GM12878 (cell line): ENCODE results near the gene ASCC3. TPM values are rescaled to one million over a fixed set of nuclear protein-coding genes. Genes with fewer than 3 reads are reported as not detected.

Experiments used
- ATAC-seq: fragments of 200-7000 bp; cut with Tn5 transposase; 3 replicates; pipeline ENCODE4 v1.9.1; 2020; ENCODE audit warnings: mild to moderate bottlenecking, moderate library complexity
- BruUV-seq: library from RNA; stranded (reverse); fragments of 400-500 nt; replicated peaks from 2 replicates; lab custom pipeline; 2021; lab: Mats Ljungman, UMichigan
- CTCF ChIA-PET: fragments of 300-600 bp; sonication (Branson Sonifier 250); formaldehyde crosslinking; extraction: SDS; loops from one replicate; lab custom pipeline; 2021; ENCODE audit warnings: inconsistent platforms; lab: Yijun Ruan, JAX
- POLR2A ChIA-PET: fragments of 350-600 bp; formaldehyde crosslinking; extraction: SDS; loops from one replicate; lab custom pipeline; 2021; ENCODE audit warnings: inconsistent platforms; lab: Charles Lee
- RAD21 ChIA-PET: fragments of 300-600 bp; sonication (Branson Sonifier 250); formaldehyde crosslinking; loops from one replicate; lab custom pipeline; 2023; ENCODE audit warnings: antibody characterized with exemption; ENCODE audit not compliant: unreplicated experiment; lab: Charles Lee
- SMC1A ChIA-PET: fragments of 300-600 bp; sonication (Branson Sonifier 250); formaldehyde crosslinking; loops from one replicate; lab custom pipeline; 2023; ENCODE audit not compliant: unreplicated experiment, uncharacterized antibody; lab: Charles Lee
- DNase-seq: peaks from one replicate; pipeline ENCODE4 v3.0.0-alpha.2; 2011; ENCODE audit warnings: low read depth, low spot score
- FAIRE-seq: peaks from 3 replicates; lab custom pipeline; 2011; peaks lifted over from hg19 to GRCh38; lab: Jason Lieb, UNC
- H2AFZ ChIP-seq: 2 replicates; pipeline ENCODE4 v1.6.0; 2011; ENCODE audit warnings: low read depth, low read length, control low read depth; ENCODE audit not compliant: control insufficient read depth
- H3K27ac ChIP-seq: 2 replicates; pipeline ENCODE4 v1.5.1; 2011; ENCODE audit warnings: control low read depth; ENCODE audit not compliant: control insufficient read depth, insufficient read depth
- H3K27me3 ChIP-seq, 2 experiments: replicated peaks in 1 of 2; 2 replicates each; pipeline versions ENCODE4 v1.6.0 to v1.6.1; 2011; ENCODE audit warnings: low read length in 1 of 2; ENCODE audit not compliant: control insufficient read depth in 2 of 2, insufficient read depth in 2 of 2
- H3K36me3 ChIP-seq, 2 experiments: 2 replicates each; pipeline ENCODE4 v1.5.1; 2011; ENCODE audit warnings: low read length in 1 of 2; ENCODE audit not compliant: control insufficient read depth in 2 of 2, insufficient read depth in 2 of 2
- H3K4me1 ChIP-seq: 2 replicates; pipeline ENCODE4 v1.6.1; 2011; ENCODE audit warnings: mild to moderate bottlenecking, low read length, moderate library complexity, mixed read lengths; ENCODE audit not compliant: control insufficient read depth, insufficient read depth
- H3K4me2 ChIP-seq: 2 replicates; pipeline ENCODE4 v1.6.0; 2011; ENCODE audit warnings: control low read depth; ENCODE audit not compliant: control insufficient read depth, insufficient read depth
- H3K4me3 ChIP-seq: fragments of 200-600 bp; sonication (generic); 2 replicates; pipeline ENCODE4 v1.5.1; 2016
- H3K79me2 ChIP-seq: 2 replicates; pipeline ENCODE4 v1.6.0; 2011; ENCODE audit warnings: low read length; ENCODE audit not compliant: control insufficient read depth, insufficient read depth
- H3K9ac ChIP-seq: 2 replicates; pipeline ENCODE4 v1.8.0; 2011; ENCODE audit warnings: low read length, control low read depth, mixed read lengths; ENCODE audit not compliant: control insufficient read depth, insufficient read depth
- H3K9me3 ChIP-seq: replicated peaks from 3 replicates; pipeline ENCODE4 v1.5.1; 2011; ENCODE audit warnings: mild to moderate bottlenecking, low read length; ENCODE audit not compliant: control insufficient read depth, insufficient read depth
- H4K20me1 ChIP-seq: 2 replicates; pipeline ENCODE4 v1.6.0; 2011; ENCODE audit not compliant: control insufficient read depth, insufficient read depth
- CBX5 ChIP-seq: sonication (generic); IDR thresholded peaks from 2 replicates; pipeline ENCODE4 v1.6.1; 2016; ENCODE audit warnings: low read depth, moderate library complexity, mild to moderate bottlenecking, inconsistent platforms
- ELK1 ChIP-seq: IDR thresholded peaks from 2 replicates; pipeline ENCODE4 v1.6.1; 2012; ENCODE audit warnings: low read depth, low read length, improper control_type of control experiment
- EP300 ChIP-seq, 2 experiments: fragments of 150-350 bp in 1 of 2; IDR thresholded peaks; 2 replicates each; pipeline ENCODE4 v1.6.1; 2011 to 2012; ENCODE audit warnings: low read depth in 2 of 2, low read length in 2 of 2, borderline replicate concordance in 1 of 2, improper control_type of control experiment in 1 of 2, inconsistent platforms in 1 of 2; ENCODE audit not compliant: control insufficient read depth in 1 of 2
- HDAC6 ChIP-seq: fragments of 200-600 bp; sonication (generic); IDR thresholded peaks from one replicate; pipeline ENCODE4 v1.8.0; 2017; ENCODE audit warnings: antibody characterized with exemption; ENCODE audit not compliant: unreplicated experiment
- KAT2A ChIP-seq: conservative IDR thresholded peaks from 2 replicates; pipeline ENCODE4 v1.6.1; 2011; ENCODE audit warnings: low read depth, low read length; ENCODE audit not compliant: control insufficient read depth
- PBX3 ChIP-seq: IDR thresholded peaks from 2 replicates; pipeline ENCODE4 v1.6.1; 2011; ENCODE audit warnings: mild to moderate bottlenecking, low read depth, low read length, moderate library complexity; ENCODE audit not compliant: insufficient replicate concordance
- RBBP5 ChIP-seq: fragments of 200-600 bp; sonication (generic); conservative IDR thresholded peaks from 2 replicates; pipeline ENCODE4 v1.6.1; 2016
- RCOR1 ChIP-seq: conservative IDR thresholded peaks from 2 replicates; pipeline ENCODE4 v1.6.1; 2012; ENCODE audit warnings: low read depth, low read length, improper control_type of control experiment
- SIN3A ChIP-seq: IDR thresholded peaks from 2 replicates; pipeline ENCODE4 v1.6.1; 2012; ENCODE audit warnings: low read depth, low read length, improper control_type of control experiment
- SMC3 ChIP-seq: IDR thresholded peaks from 2 replicates; pipeline ENCODE4 v1.6.1; 2011; ENCODE audit warnings: low read length, improper control_type of control experiment, borderline replicate concordance
- SUPT20H ChIP-seq: IDR thresholded peaks from 2 replicates; pipeline ENCODE4 v1.6.1; 2011; ENCODE audit warnings: low read depth, mild to moderate bottlenecking, low read length, moderate library complexity, borderline replicate concordance; ENCODE audit not compliant: control insufficient read depth
- TAF1 ChIP-seq: IDR thresholded peaks from 2 replicates; pipeline ENCODE4 v1.6.1; 2011; ENCODE audit warnings: mild to moderate bottlenecking, low read depth, low read length, borderline replicate concordance
- TCF12 ChIP-seq: IDR thresholded peaks from 2 replicates; pipeline ENCODE4 v1.6.1; 2011; ENCODE audit warnings: low read depth, mild to moderate bottlenecking, low read length
- WRNIP1 ChIP-seq: IDR thresholded peaks from 2 replicates; pipeline ENCODE4 v1.6.1; 2011; ENCODE audit warnings: low read depth, low read length, improper control_type of control experiment, borderline replicate concordance
- ZNF592 ChIP-seq: fragments of 450-650 bp; IDR thresholded peaks from 2 replicates; pipeline ENCODE4 v1.6.1; 2017; ENCODE audit warnings: mild to moderate bottlenecking, moderate library complexity
- ZSCAN29 ChIP-seq: fragments of 450-650 bp; IDR thresholded peaks from 2 replicates; pipeline ENCODE4 v1.6.1; 2017; ENCODE audit warnings: mild to moderate bottlenecking, moderate library complexity
- WGBS: methylation state at CpG from one replicate; pipeline ENCODE4 v1.1.6; 2016; ENCODE audit warnings: low lambda C conversion rate; ENCODE audit not compliant: insufficient replicate concordance, insufficient coverage; ENCODE audit errors: missing lambda C conversion rate; 5-methylcytosine and 5-hydroxymethylcytosine counted together
- in situ Hi-C: fragments of 300-500 bp; cut with MboI; formaldehyde crosslinking; loops from 9 replicates; pipeline ENCODE4 v1.14.3; 2018; ENCODE audit warnings: mixed read lengths
- intact Hi-C: fragments of 100-400 bp; cut with micrococcal nuclease; formaldehyde crosslinking; loops from one replicate; pipeline ENCODE4 v1.14.2; 2022; ENCODE audit not compliant: unreplicated experiment
- polyA plus RNA-seq, 11 experiments: library from polyadenylated mRNA; depleted of rRNA in 4 of 11; unstranded in 6 of 11; stranded (reverse) in 5 of 11; fragments of >200 nt; fragmentation: Nextera tagmentation in 4 of 11; fragmentation: Illumina TruSeq in 1 of 11; extraction: Ambion mirVana in 4 of 11; extraction: Trizol in 1 of 11; gene quantifications; 1 replicate in 1 of 11; 2 replicates in 10 of 11; pipeline versions ENCODE4 v1.2.1 to v1.2.3, GENCODE V29; 2011 to 2016; ENCODE audit warnings: inconsistent platforms in 2 of 11, missing spikeins in 2 of 11, low read depth in 1 of 11
- total RNA-seq, 4 experiments: library from RNA; depleted of rRNA in 3 of 4; stranded (reverse); fragments of >200 nt in 3 of 4; fragmentation: Illumina TruSeq in 1 of 4; extraction: Trizol in 1 of 4; gene quantifications; 2 replicates each; pipeline versions ENCODE4 v1.2.1 to v1.2.3, GENCODE V29; 2013 to 2021

The ASCC3 gene
- total and polyA plus RNA-seq, 10 of the 15 experiments (the other 5 are each of a cell fraction or from before 2014, with no cell fraction given), result 19.9 to 76.2 (median 55.9) TPM

GRCh38 chr6:100810015-100810414, 71.1 kb downstream of the ASCC3 start:
- no peak overlapping the region for H3K4me2 ChIP-seq
- no peaks in the 10 kb centered on the region; the same call in 2 of the 3 replicates for H3K9me3 ChIP-seq
- in situ Hi-C loops, result no loop called here
- POLR2A ChIA-PET, result no interaction called here
- H3K9ac ChIP-seq, result no peak overlapping the region
- H3K36me3 ChIP-seq, result peaks cover 0 to 4% of the 10 kb centered on the region in 2 experiments; a peak in 1 of 4 replicates
- no peak overlapping the region for H3K27ac ChIP-seq
- TF ChIP-seq TCF12 (no peak), RBBP5 (no peak), PBX3 (no peak), RCOR1 (no peak), SMC3 (no peak), EP300 (IDR thresholded peaks at IDR 0.05; ENCODE audit: borderline replicate concordance in 1 of 2, control insufficient read depth in 1 of 2, low read depth in 2 of 2, low read length in 2 of 2) (no peak), KAT2A (no peak), WRNIP1 (no peak), TAF1 (no peak), ZNF592 (no peak), ZSCAN29 (no peak), HDAC6 (no peak), ELK1 (no peak), CBX5 (no peak), SUPT20H (no peak), SIN3A (no peak)
- no peaks in the 10 kb centered on the region for H4K20me1 ChIP-seq
- no peak overlapping the region for H2AFZ ChIP-seq
- DNase-seq (no peak), ATAC-seq (no peak), FAIRE-seq (no peak)
- intact Hi-C loops, result no loop called here
- no peak overlapping the region for H3K4me3 ChIP-seq
- no TSS peak for BruUV-seq
- peaks cover 4% of the 10 kb centered on the region for H3K79me2 ChIP-seq
- 95% methylated on average over 2 of the region's 2 CpGs for WGBS
- no peaks in the 10 kb centered on the region for H3K27me3 ChIP-seq
- CTCF ChIA-PET, result no interaction called here
- SMC1A ChIA-PET, result no interaction called here
- RAD21 ChIA-PET, result no interaction called here
- H3K4me1 ChIP-seq, result no peaks in the 10 kb centered on the region; the same call in 1 of the 2 replicates
